ENCODE data around the gene GRB2.
"Not testable (repeated sequence)": the region's sequence is repeated elsewhere in the genome, so short reads cannot be mapped to it uniquely, and the experiment has no call there.

Gene GRB2

DNA sequence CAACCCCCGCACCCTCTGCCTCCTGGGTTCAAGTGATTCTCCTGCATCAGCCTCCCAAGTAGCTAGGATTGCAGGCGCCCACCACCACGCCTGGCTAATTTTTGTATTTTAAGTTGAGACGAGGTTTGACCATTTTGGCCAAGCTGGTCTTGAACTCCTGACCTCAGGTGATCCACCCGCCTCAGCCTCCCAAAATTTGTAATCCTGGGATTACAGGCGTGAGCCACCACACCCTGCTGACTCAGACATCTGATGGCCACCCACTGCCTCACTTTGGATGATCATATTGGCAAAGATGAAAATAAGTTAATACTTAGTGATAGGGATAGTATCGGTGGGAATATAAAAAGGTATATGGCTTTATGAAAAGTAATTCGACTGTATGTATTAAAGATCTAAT is 55.9 kb downstream of the GRB2 start:
- DNase-seq, result no peak

DNA sequence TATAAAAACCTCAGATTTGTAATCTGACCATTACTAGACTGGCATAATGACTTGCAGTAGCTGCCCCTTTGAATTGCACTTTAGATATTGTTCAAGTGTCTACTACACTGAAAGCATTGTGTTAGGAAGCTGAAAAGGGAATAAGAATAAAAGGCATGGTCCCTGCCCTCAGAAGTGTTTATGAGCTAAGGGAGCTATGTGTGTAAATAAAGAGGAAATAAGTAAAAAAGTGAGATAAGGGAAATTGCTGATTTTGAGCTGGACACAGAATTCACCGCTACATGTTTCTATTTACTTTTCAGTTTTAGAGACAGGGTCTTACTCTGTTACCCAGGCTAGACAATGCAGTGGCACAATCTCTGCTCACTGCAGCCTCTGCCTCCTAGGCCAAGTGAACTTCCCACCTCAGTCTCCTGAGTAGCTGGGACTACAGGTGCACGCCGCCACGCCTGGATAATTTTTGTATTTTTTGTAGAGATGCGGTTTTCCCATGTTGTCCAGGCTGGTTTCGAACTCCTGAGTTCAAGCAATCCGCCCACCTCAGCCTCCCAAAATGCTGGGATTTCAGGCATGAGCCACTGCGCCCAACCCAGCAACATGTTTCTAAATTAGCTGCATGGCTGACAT is 57.0 kb downstream of the GRB2 start:
- DNase-seq, result no peak

DNA sequence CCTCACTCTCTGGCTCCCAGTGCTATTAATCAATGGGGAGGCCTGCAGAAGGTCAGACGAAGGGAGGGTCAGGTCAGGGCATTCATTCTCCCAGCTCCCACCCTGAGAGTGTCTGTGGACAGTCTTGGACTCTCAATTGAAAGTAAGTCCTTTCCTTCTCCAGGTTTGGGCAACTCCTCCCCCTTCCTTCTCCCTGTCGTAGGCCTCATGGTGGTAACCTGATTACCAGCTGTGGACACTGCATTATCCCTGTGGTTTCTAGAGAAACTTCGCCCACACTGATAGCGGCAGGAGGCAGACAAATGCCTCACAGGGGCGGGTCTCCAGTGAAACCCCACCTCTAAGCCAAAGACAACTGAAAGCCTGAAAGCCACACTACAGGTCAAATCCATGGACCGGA is 58.6 kb downstream of the GRB2 start:
- DNase-seq, result no peak

DNA sequence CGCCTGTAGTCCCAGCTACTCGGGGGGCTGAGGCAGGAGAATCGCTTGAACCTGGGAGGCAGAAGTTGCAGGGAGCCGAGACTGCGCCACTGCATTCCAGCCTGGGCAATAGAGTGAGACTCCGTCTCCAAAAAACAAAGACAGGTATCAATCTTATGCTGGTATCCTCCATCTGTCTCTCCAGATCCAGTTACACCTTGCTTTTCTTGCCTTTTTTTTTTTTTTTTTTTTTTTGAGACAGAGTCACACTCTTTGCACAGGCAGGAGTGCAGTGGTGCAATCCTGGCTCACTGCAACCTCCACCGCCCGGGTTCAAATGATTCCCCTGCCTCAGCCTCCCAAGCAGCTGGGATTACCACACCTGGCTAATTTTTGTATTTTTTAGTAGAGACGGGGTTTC is 59.1 kb downstream of the GRB2 start:
- DNase-seq, result not testable (repeated sequence)

DNA sequence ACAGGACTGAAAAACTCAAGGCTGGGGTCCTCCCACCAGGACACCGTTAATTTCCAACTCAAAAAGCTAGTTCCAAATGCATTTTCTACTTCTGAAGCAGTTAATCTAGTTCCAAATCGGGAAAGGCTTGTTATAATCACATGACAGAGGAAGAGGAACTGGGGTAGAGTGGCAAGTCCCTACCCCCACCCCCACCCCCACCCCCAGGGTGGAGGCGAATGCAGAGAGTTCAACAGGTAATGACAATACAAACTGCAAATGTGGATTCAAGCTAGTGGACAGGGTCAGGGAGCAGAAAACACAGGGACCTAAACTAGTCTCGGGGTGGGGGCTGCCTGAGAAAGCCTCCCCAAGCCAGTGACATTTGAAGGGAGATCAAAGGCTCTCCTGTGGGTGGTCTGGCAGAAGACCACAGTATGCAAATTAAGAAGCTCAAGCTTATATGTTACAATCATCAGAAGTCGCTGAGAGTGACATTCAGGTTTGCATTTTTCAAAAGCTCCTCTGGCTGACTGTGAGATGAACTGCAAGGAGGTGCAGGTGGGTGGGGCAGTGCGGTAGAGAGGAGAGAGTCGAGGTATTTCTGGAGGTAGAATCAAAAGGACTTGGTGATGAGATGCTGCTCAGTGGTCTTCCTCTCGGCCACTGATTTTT is 59.8 kb downstream of the GRB2 start:
- no peak for DNase-seq

DNA sequence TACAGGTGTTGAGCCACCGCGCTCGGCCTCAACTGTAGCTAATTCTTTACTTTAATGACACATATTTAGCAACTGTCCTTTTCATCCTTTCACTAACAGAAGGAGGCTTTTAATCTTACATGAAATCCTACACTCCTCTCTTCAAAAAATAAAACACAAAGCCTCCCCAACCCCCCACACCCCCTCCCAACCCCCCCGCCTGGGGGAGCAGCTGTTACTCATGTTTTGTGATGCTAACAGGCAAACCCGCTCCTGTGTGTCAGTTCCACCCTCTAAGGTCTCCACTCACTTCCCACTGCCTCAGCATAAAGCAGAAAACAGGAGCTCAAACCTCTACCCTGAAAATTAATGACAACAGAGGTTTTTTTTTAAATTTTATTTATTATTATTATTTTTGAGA is 60.8 kb downstream of the GRB2 start:
- DNase-seq, result no peak

DNA sequence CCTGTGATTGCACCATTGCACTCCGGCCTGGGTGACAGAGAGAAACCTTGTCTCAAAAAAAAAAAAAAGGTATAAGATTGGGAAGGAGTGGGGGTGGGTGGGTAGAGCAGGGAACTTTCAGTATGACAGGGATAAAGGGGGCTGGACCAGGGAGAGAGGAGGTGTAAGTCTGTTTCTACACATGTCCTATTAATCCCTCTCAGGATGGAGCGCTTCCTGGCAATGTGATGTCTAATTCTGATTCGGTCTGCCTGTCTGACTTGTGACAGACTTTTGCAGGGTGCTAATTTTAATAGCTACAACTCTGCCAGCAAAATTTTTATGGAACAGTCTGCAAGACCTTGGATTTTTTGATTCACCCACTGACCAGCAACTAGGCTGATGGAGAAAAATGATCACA is 62.5 kb downstream of the GRB2 start:
- DNase-seq, result no peak

DNA sequence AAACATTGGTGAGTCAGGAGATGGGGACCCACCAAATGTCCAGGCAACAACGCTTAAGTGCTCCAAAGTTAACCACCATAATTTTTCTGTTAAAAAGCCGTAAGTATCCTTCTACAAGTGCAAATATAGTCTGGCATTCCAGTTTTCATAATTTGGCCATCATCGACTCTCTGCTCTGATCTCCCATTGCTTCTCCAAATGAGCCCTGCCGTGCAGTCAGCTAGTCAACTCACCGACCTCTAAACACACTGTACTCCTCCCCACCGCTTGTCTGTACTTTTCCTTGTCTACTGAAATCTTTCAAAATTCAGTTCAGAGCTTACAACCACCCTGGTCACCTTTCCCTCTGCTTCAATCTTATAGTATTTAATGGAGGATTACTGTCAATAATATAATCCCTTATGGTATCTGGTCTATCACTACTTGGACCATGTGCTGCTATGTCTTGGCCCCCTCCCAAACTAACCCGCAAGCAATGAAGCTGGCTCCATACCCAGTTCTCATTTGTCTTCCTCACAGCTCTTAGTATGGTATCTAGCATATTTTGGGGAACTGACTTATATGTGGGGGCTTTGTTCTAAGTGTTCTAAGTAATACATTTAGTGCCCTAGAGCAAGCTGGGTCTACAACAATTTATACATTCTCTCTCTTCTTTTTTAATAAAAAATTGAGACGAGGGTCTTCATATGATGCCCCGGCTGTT is 63.5 kb downstream of the GRB2 start:
- DNase-seq, result no peak

DNA sequence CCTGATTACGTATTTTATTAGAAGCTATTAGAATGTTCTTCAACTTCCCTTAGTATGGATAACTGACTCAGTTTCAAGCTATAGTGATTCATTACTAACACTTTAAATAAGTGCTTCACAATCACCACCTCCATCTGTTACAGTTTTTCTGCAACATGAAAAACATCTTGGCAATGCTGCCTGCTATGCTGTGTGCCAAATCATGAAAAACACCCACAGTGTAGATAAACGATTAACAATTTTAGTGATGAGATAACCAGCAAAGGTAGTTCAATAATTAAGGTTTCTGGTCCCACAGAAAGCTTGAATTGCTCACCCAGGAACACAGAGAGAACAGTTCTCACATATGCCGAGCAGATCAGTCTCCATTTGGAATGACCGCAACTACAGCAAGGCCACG is 64.8 kb downstream of the GRB2 start:
- DNase-seq, result no peak

DNA sequence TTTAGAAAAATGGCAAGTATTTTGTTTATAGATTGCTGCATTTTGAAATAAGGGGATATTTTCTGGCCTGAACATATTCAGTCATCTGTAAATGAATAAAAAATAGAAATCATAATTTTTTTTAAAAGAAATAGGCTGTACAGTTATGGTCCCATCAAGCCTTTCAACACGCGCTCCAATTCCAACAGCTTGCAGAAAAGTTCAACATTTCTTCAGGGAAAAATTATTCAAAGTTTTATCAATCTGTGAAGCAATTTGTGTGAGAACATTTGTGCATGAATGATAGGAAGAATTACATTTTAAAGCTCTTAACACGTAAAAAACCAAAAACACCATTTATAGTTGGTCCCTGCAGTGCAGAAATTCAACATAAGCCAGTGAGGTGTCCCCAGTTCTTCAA is 65.5 kb downstream of the GRB2 start:
- no peak for DNase-seq

DNA sequence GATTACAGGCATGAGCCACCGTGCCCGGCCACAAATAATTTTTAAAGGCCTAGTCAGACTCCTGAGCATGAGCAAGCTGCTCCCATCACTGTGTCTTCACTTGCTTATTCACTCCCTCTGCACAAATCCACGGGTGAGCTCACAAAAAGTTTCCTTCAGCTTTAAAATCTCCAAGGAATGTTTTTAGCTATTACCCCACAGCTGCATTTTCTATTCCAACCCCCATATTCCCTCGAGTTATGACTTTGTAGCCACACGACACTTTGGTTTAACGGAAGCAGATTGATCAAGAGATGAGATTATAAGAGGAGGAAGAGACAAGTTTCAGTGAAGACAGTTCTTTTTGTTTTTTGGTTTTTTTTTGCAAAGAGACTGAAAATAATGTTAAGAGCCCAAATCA is 67.1 kb downstream of the GRB2 start:
- no peak for DNase-seq

DNA sequence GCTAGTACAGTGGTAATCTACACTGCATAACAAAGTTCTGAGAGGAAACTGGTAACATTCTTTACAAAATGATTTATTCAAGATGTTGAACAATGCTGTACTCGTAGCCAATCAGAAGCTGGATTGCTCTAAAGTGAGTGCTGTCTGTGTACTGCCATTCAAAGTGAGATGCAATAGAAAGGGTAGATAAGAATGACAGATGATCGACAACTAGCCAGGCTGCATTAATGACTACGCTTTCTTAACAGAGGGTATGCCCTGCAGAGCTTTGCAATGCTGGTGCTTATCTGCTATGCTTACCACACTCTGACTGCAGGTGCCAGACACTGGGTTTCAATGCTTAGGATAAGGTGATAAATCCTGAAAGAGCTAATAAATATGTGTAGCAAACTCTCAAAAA is 70.2 kb downstream of the GRB2 start:
- no peak for DNase-seq

DNA sequence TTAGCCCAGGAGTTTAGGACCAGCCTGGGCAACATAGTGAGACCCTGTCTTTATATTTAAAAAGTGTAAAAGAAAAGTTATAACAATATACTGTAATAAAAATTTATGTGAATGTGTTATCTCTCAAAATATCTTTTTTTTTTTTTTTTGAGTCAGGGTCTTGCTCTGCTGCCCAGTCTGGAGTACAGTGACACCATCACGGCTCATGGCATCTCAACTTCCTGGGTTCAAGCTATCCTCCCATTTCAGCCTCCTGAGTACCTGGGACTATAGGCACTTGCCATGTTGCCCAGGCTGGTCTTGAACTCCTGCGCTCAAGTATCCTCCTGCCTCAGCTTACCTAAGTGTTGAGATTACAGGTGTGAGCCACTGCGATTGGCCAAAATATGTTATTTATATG is 70.8 kb downstream of the GRB2 start:
- no peak for DNase-seq

DNA sequence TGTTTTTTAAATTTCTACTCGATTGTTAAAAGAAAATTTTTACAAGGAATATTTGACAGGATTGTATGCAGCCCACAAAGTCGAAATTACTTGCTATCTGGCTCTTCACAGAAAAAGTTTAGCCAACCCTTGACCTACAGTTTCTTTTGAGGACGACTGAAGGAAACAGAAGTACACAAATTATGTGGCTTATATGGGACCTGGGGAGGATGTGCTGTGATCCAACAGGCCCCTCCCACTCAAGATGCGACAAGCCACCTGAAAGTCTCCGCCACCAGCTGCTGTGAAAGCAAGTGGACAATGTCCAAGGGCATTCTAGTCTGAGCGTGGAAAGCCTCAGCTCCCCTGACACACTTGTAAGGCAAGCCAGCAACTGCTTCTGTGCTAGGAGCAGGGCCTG is 73.8 kb downstream of the GRB2 start:
- DNase-seq, result no peak

DNA sequence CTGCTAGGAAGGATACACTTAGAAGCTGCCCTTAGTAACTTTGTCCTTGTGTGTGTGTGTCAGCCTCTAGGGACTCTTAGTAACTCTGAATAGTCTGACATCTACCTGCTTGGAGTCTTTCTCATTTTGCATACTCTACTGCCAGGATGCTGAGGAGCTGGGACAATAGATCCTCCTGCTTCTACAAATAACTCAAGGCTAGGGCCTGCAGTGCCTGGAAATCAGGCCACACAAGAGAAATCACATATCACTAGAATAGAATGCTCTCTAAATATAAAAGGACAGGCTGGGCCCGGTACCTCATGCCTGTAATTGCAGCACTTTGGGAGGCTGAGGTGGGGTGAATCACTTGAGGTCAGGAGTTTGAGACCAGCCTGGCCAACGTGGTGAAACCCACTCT is 77.7 kb downstream of the GRB2 start:
- no peak for DNase-seq

DNA sequence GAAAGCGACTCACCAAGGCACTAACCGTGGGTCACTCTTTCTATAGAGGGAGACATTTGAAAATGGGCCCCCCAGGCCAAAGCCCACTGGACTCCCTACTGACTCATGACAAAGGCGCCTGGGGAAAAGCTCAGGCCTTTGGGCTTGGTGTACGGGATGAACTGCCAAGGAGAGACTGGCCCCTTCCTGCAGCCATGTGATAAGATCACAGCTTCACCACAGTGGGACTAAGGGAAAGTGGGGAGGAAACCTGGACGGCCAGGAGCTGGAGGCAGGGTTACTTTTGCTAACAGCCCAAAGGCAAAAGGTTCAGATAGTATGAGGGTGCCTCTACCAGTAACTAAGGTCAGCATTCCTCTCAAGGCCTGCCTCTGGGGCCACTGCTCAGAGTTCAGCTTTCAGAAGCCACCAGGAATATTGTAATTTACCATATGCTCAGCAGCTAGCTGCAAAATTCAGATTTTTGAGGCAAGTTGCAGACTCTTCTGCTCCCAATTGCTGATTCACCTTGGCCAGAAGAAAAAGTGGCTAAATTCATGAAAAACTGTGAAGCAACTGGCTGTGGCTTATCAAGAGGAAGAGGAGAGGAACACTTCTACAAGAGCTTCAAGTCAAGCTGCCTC is 79.1 kb downstream of the GRB2 start:
- DNase-seq, result no peak

DNA sequence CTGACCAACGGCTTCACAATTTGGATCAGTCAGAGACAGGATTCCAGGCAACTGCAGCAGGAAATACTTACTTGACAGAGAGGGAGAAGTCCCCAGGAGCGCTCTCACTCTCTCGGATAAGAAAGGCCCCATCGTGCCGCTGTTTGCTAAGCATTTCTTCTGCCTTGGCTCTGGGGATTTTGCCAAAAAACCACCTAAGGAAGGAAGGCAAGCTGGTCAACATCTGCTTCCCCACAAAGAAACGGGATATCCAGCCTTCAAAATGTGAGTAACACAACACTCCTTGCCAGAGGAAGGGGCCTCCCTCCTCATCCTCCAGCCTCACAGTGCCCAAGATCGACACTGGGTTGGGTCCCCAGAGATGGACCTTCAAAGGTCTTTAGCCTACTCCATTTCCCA is 79.7 kb downstream of the GRB2 start:
- DNase-seq, result no peak

DNA sequence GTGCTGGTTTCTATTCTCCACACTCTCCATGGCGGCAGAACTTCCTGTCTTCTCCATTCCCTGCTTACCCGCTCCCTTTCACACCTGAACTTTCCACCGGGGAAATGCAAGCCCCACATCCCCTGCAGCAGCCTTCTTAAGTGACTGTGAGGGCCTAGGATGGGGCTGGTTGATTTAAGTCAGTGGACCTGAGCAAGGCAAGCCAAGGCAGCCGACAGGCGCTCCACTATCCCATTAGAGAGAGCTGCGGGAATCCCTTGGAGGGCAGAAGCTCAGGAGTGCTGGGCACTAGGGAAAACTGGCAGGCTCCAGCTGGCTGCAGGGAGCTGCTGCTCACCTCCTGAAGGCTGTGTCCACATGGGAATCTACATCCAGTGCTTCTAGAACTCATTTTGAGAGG is 80.1 kb downstream of the GRB2 start:
- DNase-seq, result no peak

DNA sequence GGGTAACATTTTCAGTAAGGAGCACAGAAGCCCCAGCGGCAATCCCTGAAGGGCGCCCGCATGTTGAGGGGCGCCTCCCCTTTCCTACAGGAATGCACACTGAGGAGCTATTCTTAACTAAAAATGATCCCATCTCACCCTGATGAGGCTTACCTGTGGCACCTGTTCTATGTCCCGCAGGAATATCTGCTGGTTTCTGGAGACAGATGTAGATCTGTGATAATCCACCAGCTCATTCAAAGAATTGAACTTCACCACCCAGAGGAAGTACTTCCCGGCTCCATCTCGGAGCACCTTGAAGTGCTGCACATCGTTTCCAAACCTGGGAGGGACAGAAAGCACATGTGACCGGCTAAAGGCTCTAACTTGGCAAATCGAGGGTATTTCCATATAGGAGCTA is 84.0 kb downstream of the GRB2 start:
- no peak for DNase-seq

DNA sequence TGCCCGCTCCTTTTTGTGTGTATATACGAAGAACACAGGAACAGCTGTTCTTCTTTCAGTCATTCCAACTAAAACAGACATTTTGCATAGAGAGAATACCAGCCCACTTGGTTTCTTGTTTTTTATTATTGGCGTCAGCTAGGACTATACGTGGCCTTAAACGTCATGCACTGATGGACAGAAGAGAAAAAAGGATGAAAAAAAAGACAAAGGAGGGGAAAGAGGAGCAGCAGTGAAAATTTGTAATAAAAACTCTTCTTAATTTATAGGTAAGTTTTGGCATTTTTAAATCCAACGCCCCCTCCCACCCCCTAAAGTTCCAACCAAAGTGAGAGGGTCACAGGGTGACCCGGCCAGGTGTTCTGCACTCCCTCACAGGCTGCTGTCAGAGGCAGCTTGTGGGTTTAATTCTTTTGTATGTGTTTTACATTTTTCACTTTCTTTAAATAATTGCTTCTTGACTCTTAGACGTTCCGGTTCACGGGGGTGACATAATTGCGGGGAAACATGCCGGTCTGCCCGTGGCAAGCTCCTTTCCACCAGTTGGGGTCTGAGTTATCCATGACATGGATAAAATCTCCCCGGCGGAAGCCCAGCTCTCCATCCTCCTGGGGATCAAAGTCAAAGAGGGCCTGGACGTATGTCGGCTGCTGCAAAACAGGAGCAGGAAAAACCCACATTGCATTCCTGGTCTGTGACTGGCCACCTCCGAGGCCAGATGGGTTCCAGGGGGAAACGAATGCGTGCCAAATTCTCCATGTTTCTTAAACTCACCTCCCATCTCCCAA is 85.4 kb downstream of the GRB2 start:
- no peak for DNase-seq

DNA sequence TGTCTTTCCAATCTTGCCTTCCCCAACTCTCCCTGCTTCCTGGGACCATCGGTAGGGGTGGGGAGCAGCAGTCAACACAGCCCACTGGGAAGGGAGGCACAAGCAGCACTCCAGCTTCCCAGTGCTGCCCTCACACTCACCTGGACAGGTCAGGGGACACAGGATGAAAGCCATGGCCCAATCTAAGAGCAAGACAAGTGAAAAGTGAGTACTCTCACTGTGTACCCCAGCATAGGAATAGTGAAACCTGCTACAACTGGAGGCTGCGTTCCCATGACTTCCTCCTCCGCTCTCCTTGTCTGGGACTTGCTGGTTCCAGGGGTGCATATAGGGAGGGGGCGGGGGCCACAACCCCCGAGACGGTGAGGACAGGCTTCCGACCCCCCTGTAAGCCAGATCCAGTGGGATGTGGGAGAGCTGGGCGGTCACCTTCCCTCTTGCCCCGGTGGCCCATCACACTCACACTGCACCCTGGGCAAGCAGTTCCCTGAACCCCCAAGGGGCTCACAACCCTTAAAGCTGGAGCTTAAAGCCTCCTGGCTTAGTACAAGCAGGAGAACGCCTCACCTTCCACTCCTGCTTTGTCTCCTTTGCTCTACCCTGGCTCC is 86.8 kb downstream of the GRB2 start:
- no peak for DNase-seq

DNA sequence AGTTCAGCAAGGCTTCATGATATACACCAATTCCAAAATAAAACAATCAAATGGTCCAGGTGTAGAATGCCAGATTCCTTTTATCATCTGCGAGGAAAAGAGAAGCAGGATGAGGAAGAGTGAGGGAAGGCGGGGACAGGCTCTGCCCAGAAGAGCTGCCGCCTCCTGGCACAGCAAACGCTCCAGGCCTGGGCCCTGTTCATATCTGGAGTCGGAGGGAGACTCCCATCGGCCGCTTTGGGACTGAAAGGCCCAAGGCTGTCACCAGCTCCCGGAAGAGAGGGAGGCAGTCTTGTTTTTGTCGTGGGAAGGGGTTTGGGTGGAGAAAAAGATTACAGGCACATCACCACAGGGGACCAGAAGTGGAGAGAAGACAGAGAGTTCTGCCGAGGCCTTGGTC is 87.3 kb downstream of the GRB2 start:
- DNase-seq, result no peak

DNA sequence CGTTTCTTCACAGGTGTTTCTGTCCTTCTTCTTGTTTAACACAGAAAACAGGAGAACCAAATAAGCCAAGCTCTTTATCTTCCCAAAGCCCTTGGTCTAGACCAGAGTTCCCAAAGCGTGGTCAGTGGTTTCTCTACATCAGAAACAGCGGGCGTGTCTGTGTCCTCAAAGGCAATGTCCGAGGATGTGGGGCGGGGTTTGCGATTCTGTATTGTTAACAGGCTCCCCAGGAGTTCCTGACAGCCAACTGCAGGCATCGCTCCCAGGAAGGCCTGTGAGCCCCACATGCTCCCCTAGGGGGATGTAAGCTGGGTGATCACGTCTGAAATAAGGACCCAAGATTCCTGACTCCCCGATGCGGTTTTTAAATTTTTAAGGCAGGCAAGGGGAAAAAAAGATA is 87.8 kb downstream of the GRB2 start:
- peak in 1 of 2 experiments; percentile 32 for DNase-seq
